ENCODE data around the gene COX6B2. TPM values are rescaled to one million over a fixed set of nuclear protein-coding genes. Genes with fewer than 3 reads are reported as not detected.
"Not testable (repeated sequence)": the region's sequence is repeated elsewhere in the genome, so short reads cannot be mapped to it uniquely, and the experiment has no call there.

Gene COX6B2, protein sequence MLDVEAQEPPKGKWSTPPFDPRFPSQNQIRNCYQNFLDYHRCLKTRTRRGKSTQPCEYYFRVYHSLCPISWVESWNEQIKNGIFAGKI
- total RNA-seq (ENCODE audit: unreplicated experiment) = not detected
- long read RNA-seq = 0 reads

DNA sequence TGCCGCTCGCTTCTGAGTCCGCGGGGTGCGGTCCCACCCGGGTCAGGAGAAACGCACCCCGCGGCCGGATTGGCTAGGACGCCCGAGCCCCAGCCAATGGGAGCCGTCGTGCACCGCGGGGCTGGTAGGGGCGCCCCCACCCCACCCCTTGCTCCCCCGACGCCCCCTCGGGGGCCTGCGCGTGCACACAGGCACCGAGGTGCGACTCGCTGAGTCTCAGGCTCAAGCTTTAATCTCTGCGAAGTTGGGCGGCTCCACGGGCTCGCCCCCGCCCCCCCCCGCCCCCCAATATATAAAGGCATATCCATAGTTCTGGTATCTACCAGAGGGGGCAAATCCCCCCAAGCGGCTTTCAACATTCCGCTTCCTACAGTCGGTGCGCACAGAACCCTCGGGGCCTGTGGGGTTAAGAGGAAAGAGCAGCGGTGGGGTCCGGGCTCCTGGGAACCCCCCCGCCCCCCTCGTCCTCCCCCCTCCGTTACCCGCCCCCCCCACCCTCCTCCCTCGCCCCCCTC, at the start of gene COX6B2:
Gene COX6B2, minus strand, starts transcription at position 22 of the 515 bp plus-strand sequence. CDS start 198 bp downstream, outside the sequence.
- Mint-ChIP-seq H3K4me1 (ENCODE audit: unreplicated experiment) (peaks cover 3% of the 10 kb centered on the region), H3K36me3 (ENCODE audit: low read depth, unreplicated experiment) (peaks cover 3% of the 10 kb centered on the region), H3K4me3 (ENCODE audit: unreplicated experiment) (peak within 1 kb of the TSS; percentile 73), H3K9me3 (ENCODE audit: unreplicated experiment) (no peaks in the 10 kb centered on the region), H3K27ac (ENCODE audit: unreplicated experiment) (peak within 1 kb of the TSS; percentile 70), H3K27me3 (ENCODE audit: unreplicated experiment) (peaks cover 35% of the 10 kb centered on the region)
- TF ChIP-seq, protein P1, sequence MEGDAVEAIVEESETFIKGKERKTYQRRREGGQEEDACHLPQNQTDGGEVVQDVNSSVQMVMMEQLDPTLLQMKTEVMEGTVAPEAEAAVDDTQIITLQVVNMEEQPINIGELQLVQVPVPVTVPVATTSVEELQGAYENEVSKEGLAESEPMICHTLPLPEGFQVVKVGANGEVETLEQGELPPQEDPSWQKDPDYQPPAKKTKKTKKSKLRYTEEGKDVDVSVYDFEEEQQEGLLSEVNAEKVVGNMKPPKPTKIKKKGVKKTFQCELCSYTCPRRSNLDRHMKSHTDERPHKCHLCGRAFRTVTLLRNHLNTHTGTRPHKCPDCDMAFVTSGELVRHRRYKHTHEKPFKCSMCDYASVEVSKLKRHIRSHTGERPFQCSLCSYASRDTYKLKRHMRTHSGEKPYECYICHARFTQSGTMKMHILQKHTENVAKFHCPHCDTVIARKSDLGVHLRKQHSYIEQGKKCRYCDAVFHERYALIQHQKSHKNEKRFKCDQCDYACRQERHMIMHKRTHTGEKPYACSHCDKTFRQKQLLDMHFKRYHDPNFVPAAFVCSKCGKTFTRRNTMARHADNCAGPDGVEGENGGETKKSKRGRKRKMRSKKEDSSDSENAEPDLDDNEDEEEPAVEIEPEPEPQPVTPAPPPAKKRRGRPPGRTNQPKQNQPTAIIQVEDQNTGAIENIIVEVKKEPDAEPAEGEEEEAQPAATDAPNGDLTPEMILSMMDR (IDR thresholded peaks at IDR 0.05; ENCODE audit: unreplicated experiment) = no peak
- no peak for DNase-seq (ENCODE audit: low spot score)

DNA sequence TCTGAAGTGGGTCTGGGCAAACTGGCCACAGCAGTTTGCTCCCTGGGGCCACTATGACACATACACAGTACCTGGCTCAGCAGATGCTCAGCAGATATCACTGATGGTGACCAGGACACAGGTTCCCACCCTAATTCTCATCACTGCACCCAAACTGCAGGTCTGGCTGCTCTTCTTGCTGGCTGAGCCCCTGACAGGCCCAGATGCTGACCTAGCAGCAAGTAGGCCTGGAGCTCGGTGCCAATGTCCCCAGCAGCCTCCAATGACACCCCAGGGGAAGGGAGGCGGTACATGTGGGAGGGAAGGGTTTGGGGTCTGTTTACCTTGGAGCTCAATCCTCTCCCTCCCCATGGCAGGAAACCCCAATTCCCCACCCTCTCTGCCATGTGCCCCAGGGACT, 48.0 kb upstream of the COX6B2 start:
- no peak overlapping the region for H3K4me3 Mint-ChIP-seq (ENCODE audit: unreplicated experiment)
- no peak for DNase-seq (ENCODE audit: low spot score)
- peaks cover 31% of the 10 kb centered on the region for H3K36me3 Mint-ChIP-seq (ENCODE audit: low read depth, unreplicated experiment)
- H3K4me1 Mint-ChIP-seq (ENCODE audit: unreplicated experiment) = peaks cover 14% of the 10 kb centered on the region
- peaks cover 9% of the 10 kb centered on the region for H3K27me3 Mint-ChIP-seq (ENCODE audit: unreplicated experiment)
- H3K27ac Mint-ChIP-seq (ENCODE audit: unreplicated experiment) = no peak overlapping the region
- TF ChIP-seq, protein P1 (IDR thresholded peaks at IDR 0.05; ENCODE audit: unreplicated experiment) = no peak
- no peaks in the 10 kb centered on the region for H3K9me3 Mint-ChIP-seq (ENCODE audit: unreplicated experiment)

DNA sequence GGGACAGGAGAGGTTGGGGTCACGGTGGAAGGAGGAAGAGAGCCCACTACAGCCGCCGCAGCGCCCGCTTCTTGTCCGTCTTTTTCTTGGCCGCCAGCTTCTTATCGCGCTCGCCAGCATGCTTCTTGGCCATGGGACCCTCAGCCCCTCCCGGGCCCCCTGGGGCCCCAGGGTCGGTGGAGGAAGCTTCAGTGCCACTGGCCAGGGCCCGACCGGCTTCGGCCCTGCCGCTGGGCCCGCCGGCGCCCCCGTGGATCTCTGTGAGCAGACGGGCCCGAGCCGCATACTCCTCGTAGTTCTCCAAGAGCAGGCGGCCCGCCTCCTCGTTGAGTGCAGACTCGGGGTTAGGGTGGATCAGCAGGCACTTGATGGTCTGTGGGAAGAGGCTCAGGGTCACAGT, 46.9 kb upstream of the COX6B2 start:
- Mint-ChIP-seq H3K36me3 (ENCODE audit: low read depth, unreplicated experiment) (peaks cover 30% of the 10 kb centered on the region), H3K4me1 (ENCODE audit: unreplicated experiment) (peaks cover 10% of the 10 kb centered on the region)
- not testable (repeated sequence) for H3K27ac Mint-ChIP-seq (ENCODE audit: unreplicated experiment); H3K27me3 Mint-ChIP-seq (ENCODE audit: unreplicated experiment); H3K9me3 Mint-ChIP-seq (ENCODE audit: unreplicated experiment); DNase-seq (ENCODE audit: low spot score); H3K4me3 Mint-ChIP-seq (ENCODE audit: unreplicated experiment)

DNA sequence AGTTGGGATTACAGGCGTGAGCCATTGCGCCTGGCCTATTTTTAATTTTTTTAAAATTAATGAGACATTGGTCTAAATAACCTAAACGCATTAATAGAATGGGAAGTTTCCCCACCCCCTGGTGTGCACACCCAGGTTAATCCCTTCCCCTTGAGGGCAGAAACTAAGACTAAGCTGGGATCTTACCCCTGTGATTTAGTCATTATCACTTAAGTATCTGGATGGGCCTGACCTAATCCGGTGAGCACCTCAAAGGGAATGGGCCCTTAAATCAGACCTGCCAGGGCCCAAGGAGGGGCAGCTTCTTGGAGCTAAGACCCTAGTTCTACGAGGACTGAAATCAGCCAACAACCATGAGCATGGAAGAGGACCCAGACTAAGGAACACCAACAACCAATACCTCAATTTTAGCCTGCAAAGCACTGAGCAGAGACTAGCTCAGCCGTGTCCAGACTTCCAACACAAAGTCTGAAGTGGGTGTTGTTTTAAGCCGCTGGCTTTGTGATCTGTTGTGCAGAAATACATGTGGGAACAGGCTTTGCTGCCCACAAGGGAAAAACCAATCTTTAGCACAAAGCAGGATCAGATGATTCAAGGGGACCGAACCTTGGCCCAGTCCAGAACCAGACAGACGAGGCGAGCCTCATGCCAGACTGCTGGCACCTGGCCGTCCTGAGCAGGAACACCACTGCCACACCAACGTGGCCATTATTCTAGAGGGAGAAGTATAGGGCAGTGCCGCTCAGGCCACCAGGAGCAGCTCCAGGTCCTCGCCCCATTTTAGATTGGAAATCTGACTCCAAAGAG, 46.0 kb upstream of the COX6B2 start:
- no peak overlapping the region for H3K4me3 Mint-ChIP-seq (ENCODE audit: unreplicated experiment)
- H3K9me3 Mint-ChIP-seq (ENCODE audit: unreplicated experiment) = no peaks in the 10 kb centered on the region
- peaks cover 1% of the 10 kb centered on the region for H3K4me1 Mint-ChIP-seq (ENCODE audit: unreplicated experiment)
- peaks cover 20% of the 10 kb centered on the region for H3K36me3 Mint-ChIP-seq (ENCODE audit: low read depth, unreplicated experiment)
- DNase-seq (ENCODE audit: low spot score) = no peak
- no peak overlapping the region for H3K27ac Mint-ChIP-seq (ENCODE audit: unreplicated experiment)
- TF ChIP-seq, protein P1 (IDR thresholded peaks at IDR 0.05; ENCODE audit: unreplicated experiment) = no peak
- H3K27me3 Mint-ChIP-seq (ENCODE audit: unreplicated experiment) = peaks cover 6% of the 10 kb centered on the region

DNA sequence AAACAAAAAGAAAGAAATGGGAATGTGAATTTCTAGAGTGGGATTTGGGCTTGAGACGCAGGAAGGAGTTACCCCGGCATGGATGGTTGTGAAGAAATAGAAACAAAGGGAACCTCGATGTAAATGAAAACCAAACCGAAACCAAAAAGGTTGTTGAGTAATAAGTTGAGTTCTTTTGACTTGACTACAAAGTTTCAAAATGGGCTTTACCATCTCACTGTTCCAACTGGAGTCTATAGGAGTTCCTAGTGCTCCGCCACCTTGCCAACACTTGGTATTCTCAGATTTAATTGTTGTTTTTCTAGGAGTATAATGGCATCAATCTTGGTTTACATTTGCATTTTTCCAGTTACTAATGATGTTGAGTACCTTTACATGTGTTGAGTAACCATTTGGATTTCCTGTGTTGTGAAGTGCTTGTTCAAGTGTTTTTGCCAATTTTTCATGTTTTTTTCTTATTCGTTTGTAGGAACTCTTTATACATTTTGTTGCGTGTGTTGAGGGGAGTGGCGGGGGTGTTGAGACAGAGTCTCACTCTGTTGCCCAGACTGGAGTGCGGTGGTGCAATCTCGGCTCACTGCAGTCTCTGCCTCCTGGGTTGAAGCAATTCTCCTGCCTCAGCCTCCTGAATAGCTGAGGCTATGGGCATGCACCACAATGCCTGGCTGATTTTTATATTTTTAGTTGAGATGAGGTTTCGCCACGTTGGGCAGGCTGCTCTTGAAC, 43.8 kb upstream of the COX6B2 start:
- H3K9me3 Mint-ChIP-seq (ENCODE audit: unreplicated experiment) = no peaks in the 10 kb centered on the region
- H3K36me3 Mint-ChIP-seq (ENCODE audit: low read depth, unreplicated experiment) = peaks cover 19% of the 10 kb centered on the region
- no peak for DNase-seq (ENCODE audit: low spot score)
- H3K27me3 Mint-ChIP-seq (ENCODE audit: unreplicated experiment) = peaks cover 6% of the 10 kb centered on the region
- TF ChIP-seq, protein P1 (IDR thresholded peaks at IDR 0.05; ENCODE audit: unreplicated experiment) = no peak
- no peak overlapping the region for H3K27ac Mint-ChIP-seq (ENCODE audit: unreplicated experiment)
- H3K4me3 Mint-ChIP-seq (ENCODE audit: unreplicated experiment) = no peak overlapping the region
- H3K4me1 Mint-ChIP-seq (ENCODE audit: unreplicated experiment) = no peaks in the 10 kb centered on the region
